Stimulated activated CD4-positive, alpha-beta T cell treated with anti-CD3 and anti-CD28 coated beads, Interleukin-4, amount 100 ng/mL, for 1 hour (primary cell): ENCODE data around the gene GDPD5.

Source experiments
- DNase-seq: peaks from one replicate; pipeline ENCODE4 v3.0.0-alpha.2; 2020

Gene GDPD5

DNA sequence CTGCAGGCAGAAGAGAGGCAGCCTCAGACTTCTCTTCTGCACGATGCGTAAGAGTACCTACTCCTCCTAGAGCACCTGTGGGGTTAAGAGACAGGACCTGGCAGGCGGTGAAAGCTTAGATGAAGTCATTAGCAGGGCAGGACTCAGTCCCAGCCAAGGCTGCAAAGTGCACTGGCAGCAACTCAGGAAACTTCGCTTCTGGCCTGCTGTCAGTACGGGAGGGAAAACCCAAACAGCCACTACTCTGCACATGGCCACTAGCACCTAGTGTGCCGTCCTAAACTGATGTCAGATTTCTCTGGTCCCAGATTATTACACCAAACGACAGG is 84.0 kb downstream of the GDPD5 start:
- DNase-seq = no peak

DNA sequence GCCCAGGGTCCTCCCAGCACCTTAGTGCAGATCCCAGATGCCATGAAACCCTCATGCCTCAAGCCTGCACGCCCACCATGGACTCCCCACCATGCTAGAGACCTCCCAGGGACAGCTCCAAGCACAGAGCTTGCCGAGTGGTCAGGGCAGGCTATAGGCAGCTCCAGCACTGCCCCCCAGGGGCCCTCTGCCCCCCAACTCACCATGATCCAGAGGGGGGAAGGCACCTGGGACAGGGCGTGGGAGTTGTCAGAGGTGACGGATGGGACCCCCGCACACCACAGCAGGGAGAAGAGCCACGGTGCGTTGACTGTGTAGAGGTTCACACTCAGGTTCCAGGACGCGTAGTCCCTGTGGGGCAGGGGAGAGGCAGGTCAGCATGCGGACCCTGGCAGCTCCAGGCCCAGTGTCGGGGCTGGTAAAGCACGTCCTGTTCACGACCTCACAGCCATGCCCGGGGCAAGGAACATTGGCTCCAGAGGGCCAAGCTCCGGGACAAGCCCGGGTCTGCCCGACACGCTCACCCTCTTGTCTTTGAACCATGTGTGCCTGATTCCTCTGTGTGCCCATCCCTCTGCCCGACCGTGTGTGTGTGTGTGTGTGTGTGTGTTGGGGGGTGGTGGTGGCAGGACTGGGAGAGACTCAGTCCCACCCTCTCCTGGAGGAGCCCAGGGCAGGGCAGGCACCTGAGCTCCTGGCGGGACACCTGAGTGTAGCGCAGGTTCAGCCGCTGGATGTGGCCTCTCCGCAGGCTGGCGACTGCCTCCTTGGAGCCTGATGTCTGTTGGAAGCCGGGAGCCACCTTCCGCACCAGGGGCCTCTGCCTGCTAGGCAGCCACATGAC is 84.6 kb downstream of the GDPD5 start:
- DNase-seq = no peak

DNA sequence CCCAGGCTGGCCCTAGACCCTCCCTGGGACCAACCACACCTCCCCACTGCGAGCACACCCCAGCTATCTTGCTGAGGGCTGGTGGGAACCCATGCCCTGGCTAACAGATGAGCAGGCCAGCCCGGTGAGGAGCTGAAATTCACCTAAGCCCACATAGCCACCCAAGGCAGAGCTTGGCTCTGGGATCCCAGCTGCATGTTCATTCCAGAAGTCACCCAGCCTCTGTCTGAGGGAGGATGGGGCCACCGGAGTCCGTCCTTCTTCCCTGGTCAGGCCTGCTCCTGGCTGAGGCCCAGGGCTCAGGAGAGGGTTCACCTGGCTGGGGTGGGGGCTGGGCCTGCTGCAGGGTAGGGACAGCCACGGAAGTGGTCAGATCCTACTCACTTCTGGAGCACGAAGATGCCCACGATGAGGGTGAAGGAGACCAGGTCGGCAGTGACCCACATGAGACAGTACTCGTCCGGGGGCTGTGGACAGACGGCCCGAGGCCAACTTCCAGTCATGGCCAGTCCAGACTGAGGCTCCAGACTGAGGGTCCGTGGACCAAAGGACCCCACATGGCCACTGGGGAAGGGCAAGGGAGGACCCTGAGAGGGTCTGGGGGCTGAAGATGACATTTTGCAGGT is 86.1 kb downstream of the GDPD5 start:
- DNase-seq = no peak

DNA sequence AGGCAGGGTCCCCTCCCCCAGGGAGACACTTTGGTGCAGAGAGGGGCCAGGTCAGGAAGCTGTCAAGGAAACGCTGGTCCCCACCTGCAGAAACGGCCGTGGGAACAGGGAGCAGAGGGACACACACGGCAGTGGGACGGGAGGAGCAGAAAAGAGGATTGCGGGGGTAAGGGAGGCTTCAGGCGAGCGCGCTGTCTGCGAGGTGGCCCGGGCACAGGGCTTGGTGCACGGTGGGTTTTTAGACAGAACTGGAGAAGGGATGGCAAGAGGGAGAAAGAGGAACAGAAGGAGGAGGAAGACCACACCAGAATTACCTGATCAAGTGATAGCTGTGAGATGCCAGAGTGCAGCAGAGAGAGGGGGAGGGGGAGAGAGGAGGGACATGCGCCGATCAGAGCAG is 86.7 kb downstream of the GDPD5 start:
- no peak for DNase-seq

DNA sequence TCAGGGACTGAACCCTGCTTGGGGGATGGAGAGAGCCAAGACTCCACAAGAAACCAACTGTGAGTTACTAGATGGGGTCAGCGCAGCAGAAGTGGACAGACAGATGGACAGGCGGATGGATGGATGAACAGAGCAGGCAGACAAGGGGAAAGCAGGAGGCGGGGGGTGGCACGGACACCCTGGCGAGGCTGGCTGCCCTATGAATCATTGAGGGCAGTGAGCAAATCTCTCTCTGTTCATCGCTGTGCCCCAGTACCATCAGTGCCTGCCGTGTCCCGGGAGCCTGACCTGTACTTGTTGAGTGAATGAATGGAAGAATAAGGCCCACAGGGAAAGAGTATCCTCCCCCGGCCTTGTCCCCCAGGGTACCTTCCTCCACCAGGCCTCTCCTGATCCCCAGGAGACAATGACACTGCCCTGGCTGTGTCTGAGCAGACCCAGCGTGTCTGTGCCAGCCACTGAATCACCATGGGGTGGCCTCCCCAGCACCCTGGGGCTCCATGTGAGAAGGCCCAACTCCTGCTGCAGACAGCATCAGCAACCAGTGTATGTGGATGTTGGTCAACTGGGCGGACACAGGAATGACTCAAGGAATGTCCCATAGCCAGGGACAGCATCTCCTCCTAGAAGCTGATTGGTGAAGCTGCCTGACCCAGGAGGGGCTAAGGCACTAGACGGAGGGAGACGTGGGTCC is 87.6 kb downstream of the GDPD5 start:
- no peak for DNase-seq

DNA sequence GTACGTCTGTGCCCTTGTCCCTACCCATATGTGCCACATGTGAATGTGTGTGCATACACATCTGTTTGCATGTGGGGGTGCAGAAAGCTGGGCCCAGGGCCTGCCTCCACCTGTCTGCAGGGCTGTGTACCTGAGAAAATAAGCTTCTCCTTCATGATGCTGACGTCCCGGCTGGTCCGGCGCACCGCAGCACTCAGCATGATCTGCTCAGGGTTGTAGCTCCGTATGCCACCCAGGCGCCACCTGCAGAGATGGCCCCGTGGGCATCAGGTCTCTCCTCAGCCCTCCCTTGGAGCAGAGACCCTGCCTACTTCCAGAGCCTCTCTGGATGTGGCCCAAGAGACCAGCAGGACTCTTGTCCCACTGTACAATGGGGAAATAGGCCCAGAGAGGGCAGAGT is 88.9 kb downstream of the GDPD5 start:
- DNase-seq = no peak

DNA sequence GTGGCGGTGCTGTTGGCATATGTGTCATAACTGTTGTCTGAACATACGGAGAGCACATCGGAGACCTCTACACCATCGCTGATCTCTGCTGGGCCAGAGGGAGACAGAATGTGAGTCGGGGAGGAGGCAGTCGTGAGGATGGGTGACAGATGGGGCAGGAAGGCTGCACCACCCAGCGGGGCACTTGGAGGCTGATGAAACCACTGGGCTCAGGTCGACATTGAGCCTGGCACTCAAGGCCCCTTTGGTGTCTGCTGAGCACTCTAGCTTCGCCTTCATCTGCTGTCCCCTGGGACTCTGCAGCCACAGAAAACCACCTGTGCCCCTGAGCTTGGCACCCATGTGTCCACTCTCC is 90.2 kb downstream of the GDPD5 start:
- DNase-seq = no peak

DNA sequence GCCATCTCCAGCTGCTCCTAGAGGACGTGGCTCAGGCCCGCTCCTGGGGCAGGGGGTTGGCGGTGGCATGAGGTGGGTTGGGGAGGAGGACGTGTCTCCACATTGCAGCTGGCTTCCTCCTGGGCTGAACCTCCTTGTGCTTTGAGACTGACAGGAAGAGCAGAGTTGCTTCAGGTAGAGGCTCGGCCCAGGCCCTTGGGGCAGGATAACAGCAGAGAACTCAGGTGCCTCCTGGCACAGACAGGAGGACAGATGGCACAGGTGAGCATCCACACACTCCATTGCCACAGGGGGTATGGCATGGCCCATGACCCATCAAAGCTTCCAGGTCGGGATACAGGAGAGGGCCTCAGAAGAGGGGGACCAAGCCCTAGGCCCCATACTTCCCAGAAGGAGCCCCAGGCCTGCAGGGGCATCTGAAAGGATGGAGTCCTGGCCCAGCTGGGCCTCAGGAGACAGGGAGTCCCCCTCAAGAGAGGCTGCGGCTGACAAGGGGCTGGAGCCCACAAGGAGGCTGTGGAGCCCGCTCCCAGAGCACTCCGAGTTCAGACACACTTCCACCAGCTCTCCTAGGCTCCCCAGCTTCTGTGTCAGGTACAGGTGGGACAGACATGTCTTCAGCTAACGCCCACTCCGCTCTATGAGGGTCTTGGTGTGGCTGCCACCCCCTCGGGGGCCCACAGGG is 90.7 kb downstream of the GDPD5 start:
- DNase-seq = no peak

DNA sequence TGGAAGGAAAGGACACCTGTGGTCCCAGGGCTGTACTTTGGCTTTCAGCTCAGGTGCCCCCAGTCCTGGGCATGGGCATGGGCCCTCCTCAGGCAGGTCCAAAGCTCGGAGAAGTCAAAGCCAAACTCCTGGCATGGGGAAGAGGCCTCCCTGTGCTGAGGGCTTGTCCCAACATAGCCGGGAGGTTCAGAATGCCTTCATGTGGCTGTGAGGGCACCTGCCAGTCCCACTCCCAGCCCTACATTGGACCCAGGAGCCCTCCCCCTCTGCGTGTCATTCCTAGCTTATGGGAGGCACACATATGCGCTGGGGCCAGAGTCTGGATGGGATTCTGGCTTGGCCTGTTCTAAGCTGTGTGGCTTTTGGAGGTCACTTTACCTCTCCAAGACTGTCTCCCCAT is 91.7 kb downstream of the GDPD5 start:
- DNase-seq = no peak

DNA sequence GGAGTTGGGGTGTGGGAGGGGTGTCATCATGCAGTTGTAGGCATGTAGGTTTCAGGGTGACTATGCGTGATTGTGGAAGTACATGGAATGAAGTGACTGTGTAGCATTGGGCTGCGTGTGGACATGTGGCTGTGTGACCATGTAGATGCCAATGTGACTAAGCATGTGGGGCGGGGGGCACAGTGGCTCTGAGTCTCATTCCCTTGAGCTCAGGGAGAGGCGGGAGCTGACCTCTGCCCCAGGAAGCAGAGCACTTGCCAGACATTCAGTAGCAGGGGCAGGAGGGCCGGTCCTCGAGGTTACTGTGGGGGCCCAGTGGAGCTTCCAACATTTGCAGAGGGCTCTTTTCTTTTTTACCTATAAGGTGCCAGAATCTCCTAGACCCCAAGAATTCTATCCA is 92.3 kb downstream of the GDPD5 start:
- DNase-seq = no peak

DNA sequence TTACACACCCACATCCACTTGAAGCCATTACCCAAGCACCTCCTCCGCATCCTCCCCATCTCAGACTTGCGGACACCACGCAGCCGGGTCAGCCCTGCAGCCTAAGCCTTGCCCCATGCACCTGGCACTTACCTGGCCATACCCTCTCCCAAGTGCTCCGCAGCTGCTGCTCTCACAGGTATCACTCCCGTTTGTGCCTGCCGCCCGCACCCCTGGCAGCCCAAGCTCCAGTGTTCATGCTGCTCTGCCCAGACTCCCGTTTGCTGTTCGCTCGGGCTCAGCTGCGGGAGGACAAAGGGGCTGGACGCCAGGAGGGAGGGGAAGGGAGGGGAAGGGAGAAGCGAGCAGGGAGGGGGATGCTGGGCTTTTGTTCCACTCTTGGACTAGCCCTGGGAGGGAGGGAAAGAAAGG is 92.8 kb downstream of the GDPD5 start, which contains the start of gene KLHL35:
KLHL35 (minus strand) TSS at position 293 of the 411 bp plus-strand sequence. CDS start 2,574 bp downstream, outside the sequence.
- no peak for DNase-seq

DNA sequence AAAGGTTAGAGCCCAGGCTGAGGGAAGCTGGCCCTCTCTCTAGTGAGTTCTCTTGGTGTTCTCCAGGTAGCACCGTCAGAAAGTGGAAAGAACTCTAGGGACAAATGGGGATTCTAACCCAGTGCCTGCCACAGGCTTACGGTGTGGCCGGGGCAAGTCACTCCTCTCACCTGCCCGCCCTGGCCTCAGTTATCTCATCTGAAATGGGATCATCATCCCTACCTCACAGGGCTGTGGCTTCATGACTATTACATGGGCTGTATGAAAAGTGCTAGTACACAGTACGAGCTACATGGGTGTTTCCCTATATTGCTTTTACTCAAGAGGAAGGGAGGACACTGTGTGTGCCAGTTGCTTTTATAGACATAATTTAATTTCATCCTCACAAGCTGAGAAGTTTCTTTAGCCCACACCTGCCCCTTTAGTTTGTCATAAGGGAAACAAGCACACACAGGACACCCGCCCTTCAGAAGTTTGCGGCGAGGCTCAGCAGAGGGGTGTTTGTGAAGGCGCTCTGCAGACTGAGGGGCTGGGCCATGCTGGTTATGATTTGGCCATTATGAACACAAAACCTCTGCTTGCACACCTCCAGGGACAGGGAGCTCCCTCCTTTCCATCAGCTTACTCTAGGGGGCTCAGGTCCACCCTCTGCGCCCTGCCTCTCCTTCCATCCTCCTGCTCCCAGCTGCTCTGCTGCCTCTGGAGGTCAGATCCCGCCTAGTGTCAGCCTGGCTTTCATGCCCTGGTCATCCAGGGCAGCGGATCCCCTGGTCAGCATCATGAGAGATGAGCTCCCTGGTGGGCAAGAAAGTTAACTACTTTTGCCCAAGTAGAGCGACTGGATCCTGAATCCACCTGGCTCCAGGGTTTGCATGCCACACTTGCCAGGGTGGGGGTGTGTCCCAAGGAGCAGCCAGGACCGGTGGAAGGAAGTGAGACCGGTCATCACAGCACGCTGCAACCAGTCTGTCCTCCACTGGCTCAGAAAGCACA is 93.9 kb downstream of the GDPD5 start:
- no peak for DNase-seq

DNA sequence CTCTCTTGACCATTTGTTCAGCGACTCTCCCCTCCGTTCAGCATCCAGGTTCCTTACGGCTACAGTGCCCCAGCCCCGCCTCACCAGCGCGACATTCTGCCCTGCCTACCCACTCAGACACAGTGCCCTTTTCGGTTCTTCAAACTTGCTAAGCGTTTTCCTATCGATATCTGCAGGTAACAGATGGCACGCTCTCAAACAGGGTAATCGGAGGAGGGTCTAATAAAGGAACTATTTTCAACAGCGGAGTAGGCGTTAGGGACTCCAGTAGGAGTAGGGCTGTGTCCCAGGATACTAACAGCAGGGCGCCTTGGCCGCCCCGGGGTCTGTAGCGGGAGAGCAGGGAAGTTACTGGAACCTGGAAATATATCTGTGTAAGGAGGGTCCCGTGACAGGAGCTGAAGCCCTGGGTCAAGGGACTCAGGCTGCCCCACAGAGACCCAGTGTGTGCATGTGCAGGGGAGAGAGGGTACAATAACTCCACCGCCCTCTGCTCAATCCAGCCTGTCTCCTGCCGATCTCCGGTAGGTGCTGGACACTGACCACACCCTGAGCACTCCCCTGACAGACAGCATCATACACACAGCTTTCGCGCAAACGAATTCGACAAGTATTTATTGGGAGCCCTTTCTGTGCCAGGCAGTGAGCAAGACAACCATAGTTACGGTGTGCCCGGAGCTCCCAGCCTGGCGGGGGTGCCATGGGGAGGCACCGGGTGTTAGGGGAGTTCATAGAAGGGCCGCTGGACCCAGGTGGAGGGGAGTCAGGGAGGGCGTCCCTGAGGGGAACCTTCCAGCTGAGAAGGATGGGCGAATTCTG is 94.8 kb downstream of the GDPD5 start:
- no peak for DNase-seq

DNA sequence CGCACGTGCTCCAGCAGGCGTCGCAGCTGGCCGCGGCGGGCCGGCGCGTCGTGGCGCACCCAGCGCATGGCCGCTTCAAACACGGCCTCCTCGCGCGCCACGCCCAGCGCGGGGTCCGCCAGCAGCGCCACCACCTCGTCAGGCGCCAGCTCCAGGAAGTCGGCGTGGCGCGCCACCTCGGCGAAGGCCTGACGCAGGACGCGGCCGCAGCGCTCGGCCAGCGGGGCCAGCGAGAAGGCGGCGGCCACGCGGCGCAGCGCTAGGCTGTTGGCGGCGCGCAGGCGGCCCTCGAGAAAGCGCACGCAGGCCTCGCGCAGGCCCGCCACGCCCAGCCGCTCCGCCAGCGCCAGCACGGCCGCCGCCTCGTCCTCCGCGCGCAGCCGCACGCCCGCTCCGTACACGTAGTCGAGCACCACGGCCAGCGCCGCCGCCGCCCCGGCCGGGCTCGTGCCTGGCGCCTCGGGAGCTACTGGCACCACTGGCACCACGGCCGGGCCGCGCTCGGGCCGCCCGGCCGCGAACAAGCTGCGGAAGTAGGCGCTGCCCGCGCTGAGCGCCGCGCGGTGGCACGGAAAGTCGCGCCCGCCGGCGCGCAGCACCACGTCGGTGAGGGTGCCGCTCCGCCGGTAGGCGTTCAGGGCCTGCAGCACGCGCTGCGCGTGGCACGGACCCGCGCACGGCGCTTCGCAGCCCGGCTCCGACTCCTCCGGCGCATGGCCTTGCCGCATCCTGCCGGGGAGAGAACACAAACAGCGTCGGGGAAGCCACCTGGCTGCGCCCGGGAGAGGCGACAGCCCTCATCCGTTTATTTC is 95.6 kb downstream of the GDPD5 start:
- DNase-seq = peak; percentile 66

DNA sequence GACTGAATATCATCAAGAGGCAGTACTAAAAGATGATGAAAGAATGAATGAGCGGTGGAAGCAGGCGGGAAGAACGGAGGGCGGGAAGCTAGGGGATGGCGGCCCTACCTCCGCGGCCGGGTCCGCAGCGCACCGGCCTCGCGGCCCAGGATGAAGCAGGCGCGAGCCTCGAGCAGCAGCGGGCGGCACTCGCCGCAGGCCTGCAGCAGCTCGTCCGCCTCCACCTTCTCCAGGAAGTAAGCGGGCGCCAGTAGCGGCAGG is 96.2 kb downstream of the GDPD5 start:
- DNase-seq = no peak

DNA sequence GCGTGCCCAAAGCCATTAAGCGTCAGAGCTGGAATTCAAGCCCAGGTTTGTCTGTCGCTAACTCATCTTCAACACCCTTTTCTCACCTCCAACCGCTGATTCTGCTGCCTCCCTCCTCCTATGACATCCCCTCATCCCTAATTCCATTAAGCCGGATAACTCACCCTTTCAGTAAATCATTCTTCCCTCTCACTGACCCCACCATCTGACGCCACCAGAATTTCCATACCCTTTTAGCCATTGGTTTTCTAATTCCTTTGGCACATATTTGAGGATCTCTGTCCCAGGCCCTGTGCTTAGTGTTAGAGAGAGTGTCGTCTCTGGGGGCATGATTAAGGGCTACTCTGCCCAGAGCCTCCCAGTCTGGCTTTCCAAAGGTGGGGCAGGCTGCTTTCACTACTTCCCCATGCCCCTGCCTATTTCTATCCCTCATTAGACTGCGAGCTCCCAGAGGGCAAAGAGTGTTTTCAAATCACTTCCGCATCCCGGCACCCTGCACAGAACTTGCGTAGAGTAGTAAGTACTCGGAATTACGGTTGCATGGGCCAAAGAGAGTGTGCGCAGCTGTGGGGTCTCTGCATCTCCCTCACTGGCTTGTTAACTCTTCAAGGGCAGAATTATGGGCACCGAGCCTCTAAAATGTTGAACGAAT is 96.6 kb downstream of the GDPD5 start:
- no peak for DNase-seq

DNA sequence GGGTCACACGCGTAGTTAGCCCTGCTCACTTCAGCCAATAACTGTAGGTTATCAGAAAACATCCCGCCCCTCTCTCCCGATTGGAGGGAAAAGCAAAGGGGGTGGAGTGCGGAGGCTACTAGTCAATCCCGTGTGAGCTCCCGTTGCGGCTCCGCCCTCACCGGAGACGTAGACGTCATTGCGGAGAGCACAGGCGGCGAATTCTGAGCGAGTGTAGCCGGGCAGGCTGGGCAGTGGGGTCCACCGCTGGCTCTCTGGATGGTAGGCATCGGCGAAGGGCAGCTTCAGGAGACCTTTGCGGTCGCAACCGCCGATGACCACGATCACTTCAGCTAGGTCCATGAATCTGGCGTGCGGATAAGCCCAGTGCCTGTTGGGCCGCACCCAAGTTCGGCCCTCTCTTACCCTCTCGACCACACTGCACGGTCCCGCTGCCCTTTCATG is 97.4 kb downstream of the GDPD5 start:
- DNase-seq = peak; percentile 72

DNA sequence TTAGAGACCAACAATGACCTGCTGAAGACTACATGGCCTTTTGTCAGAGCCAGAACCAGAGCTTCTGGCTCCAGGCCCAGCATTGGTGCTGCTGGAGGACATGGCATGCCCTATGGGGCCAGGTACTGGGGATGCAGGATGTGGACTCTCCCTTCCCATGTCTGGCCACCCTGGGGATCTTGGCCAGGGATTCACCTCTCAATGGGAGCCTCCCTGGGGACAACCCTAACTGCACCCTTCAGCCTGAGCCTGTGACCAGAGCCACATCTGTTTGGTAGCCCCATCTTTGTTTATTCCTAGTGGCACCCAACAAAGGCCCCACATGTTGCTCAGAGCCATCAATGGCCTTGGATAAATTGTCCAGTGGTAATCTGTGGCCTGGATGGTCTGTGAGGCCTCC is 98.6 kb downstream of the GDPD5 start:
- no peak for DNase-seq

DNA sequence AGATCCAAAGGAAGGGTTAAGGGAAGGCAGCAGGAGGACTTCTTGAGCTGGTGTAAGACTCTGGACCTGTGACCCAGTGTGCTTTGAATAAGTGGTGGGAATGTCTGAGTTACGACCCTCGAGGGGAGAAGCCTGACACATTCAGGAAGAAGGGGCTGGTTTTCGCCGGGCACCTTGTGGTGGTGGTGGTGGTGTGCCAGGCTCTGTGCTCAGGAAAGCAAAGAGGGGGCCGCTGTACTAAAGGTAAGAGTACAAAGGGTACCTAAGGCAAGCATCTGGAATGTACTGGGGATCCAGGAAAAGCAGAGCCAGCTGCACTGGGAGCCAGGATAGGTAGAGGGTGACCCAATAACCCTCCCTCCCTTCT is 99.0 kb downstream of the GDPD5 start:
- DNase-seq = no peak

DNA sequence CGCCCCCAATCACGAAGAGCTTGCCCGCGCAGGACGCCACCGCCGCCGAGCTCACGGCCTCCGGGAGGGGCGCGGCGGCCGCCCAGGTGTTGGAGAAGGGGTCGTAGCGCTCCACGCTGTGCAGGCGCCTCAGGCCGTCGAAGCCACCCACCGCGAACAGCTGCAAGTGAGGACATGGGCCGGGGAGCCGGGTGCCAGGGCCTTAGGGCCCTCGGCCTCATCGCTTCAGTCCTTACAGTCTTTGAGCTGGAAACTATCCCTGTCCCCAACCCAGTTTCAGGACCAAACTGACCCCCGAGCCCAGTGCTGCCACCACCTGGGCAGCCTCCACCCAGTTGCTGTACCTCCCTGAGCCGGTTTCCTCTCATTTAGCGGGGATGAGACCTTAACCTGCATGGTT is 100.3 kb downstream of the GDPD5 start:
- no peak for DNase-seq
